Neutrophil (primary cell): ENCODE measurements around the gene TNKS2.

Source experiments
- H3K27ac ChIP-seq: fragments of 200-600 bp; sonication (generic); 2 replicates; pipeline ENCODE4 v1.5.1; 2016; ENCODE audit warnings: mild to moderate bottlenecking, moderate library complexity
- H3K27me3 ChIP-seq: fragments of 200-600 bp; sonication (generic); 2 replicates; pipeline ENCODE4 v1.6.0; 2016; ENCODE audit warnings: mild to moderate bottlenecking
- H3K36me3 ChIP-seq: fragments of 200-600 bp; sonication (generic); 2 replicates; pipeline ENCODE4 v1.5.1; 2017
- H3K4me1 ChIP-seq, 2 experiments: fragments of 200-600 bp in 1 of 2; sonication (generic) in 1 of 2; 1 replicate in 1 of 2; 2 replicates in 1 of 2; pipeline versions ENCODE4 v1.5.1 to v1.6.1; 2013 to 2016; ENCODE audit warnings: low read depth in 1 of 2, low read length in 1 of 2, mild to moderate bottlenecking in 1 of 2, moderate library complexity in 1 of 2; ENCODE audit not compliant: control insufficient read depth in 1 of 2, insufficient read depth in 1 of 2
- H3K4me3 ChIP-seq, 2 experiments: fragments of 200-600 bp in 1 of 2; sonication (generic) in 1 of 2; 1 replicate in 1 of 2; 2 replicates in 1 of 2; pipeline ENCODE4 v1.5.1; 2013 to 2016; ENCODE audit warnings: low read depth in 1 of 2, low read length in 1 of 2, mild to moderate bottlenecking in 1 of 2, moderate library complexity in 1 of 2
- H3K9me3 ChIP-seq: fragments of 200-600 bp; sonication (generic); 2 replicates; pipeline ENCODE4 v1.5.1; 2016
- TF ChIP-seq, protein P1 (sequence below): fragments of 200-600 bp; sonication (generic); IDR thresholded peaks from 2 replicates; pipeline ENCODE4 v1.5.1; 2016; ENCODE audit warnings: antibody characterized with exemption

The TNKS2 gene

DNA sequence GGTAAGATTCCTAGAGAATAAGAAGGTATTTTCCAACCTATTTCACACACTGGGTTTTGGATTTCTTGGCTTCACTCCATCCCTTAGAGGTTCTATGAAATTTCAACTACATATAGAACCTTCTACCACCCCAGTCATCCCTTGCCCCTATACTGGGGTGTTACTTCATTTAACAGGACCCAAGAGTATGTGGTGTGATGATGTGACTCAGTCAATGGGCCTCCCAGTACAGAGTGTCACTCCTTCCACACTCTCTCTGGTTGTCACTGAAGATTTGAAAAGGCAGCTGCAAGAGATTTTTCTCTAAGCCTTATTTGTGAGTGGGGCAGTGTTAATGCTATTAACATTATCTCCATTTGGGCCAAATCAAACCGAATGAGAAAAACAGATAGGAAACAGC is 77.6 kb downstream of the TNKS2 start:
- no peaks in the 10 kb centered on the region for H3K4me1 ChIP-seq
- TF ChIP-seq, protein P1, sequence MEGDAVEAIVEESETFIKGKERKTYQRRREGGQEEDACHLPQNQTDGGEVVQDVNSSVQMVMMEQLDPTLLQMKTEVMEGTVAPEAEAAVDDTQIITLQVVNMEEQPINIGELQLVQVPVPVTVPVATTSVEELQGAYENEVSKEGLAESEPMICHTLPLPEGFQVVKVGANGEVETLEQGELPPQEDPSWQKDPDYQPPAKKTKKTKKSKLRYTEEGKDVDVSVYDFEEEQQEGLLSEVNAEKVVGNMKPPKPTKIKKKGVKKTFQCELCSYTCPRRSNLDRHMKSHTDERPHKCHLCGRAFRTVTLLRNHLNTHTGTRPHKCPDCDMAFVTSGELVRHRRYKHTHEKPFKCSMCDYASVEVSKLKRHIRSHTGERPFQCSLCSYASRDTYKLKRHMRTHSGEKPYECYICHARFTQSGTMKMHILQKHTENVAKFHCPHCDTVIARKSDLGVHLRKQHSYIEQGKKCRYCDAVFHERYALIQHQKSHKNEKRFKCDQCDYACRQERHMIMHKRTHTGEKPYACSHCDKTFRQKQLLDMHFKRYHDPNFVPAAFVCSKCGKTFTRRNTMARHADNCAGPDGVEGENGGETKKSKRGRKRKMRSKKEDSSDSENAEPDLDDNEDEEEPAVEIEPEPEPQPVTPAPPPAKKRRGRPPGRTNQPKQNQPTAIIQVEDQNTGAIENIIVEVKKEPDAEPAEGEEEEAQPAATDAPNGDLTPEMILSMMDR = no peak
- no peaks in the 10 kb centered on the region for H3K36me3 ChIP-seq
- no peak overlapping the region for H3K27ac ChIP-seq
- H3K27me3 ChIP-seq = peaks cover 4% of the 10 kb centered on the region
- no peaks in the 10 kb centered on the region for H3K9me3 ChIP-seq
- H3K4me3 ChIP-seq = no peak overlapping the region

DNA sequence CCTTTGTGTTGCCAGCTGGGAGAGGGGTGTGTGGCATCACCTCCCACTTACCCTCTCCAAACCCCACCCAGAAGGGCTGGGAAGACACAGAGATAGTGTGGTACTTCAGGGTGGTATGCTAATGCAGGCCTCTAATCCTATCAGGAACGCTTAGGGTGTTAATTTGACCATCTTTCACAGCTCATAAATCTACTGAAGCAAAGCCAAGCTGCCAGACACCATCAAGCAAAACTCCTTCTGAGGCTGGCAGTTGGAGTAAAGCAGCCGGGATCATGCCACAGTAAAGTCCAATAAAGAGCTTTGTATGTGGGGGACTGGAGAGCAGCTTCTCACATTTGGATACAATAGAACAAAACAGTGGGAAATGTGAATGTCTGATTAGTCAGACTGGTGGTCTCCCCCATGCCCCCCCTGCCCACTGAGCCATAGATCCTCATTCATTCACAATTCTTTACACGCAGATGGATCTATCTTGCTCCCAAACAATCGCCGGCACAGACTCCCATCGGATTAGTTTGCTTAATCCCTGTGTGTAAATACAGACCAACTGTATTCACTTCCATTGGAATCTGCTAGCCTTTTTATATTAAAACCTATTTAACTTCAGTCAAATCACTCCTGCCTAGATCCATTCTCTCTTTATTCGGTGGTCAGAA is 81.4 kb downstream of the TNKS2 start:
- TF ChIP-seq, protein P1 = no peak
- H3K9me3 ChIP-seq = no peaks in the 10 kb centered on the region

GRCh38 chr10:91880310-91880709 is 82.1 kb downstream of the TNKS2 start:
- Histone ChIP-seq H3K9me3 (no peaks in the 10 kb centered on the region), H3K27ac (no peak overlapping the region), H3K27me3 (peaks cover 17% of the 10 kb centered on the region), H3K4me3 (no peak overlapping the region), H3K4me1 (no peaks in the 10 kb centered on the region), H3K36me3 (no peaks in the 10 kb centered on the region)
- TF ChIP-seq, protein P1 = no peak

More for the DNA sequence above, 81.4 kb downstream of the TNKS2 start:
- H3K36me3 ChIP-seq = no peaks in the 10 kb centered on the region
- H3K27me3 ChIP-seq = peaks cover 10% of the 10 kb centered on the region
- H3K27ac ChIP-seq = no peak overlapping the region
- H3K4me3 ChIP-seq = no peak overlapping the region
- no peaks in the 10 kb centered on the region for H3K4me1 ChIP-seq

- Histone ChIP-seq H3K27ac (no peak overlapping the region), H3K9me3 (no peaks in the 10 kb centered on the region), H3K4me3 (no peak overlapping the region), H3K27me3 (peaks cover 52% of the 10 kb centered on the region), H3K4me1 (peaks cover 9 to 11% of the 10 kb centered on the region in 2 experiments), H3K36me3 (no peaks in the 10 kb centered on the region)
- TF ChIP-seq, protein P1 = no peak
Observed at GRCh38 chr10:91883549-91884444, 85.6 kb downstream of the TNKS2 start.

DNA sequence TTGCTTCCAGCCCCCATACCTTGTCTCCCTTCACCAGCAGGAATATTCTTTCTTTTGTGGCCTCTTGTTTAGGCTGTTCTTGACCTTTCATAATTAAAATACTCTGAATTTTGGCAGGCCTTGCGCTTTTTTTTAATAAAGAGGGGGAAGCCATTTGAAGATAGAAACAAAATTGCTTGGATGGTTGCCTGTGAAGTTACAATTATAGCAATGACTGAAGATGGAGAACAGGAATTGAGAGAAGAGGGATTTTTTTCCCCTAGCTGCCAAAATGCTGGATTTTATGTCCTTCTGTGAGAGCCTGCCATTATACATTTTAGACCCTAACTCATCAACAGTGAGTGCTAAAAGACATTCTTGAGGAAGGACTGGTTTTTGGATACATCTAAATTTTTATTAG is 86.3 kb downstream of the TNKS2 start:
- Histone ChIP-seq H3K9me3 (no peaks in the 10 kb centered on the region), H3K27ac (no peak overlapping the region), H3K4me1 (peaks cover 9 to 11% of the 10 kb centered on the region in 2 experiments), H3K36me3 (no peaks in the 10 kb centered on the region), H3K4me3 (no peak overlapping the region), H3K27me3 (peaks cover 59% of the 10 kb centered on the region)
- TF ChIP-seq, protein P1 = no peak
